Sigmoid colon (tissue), 4 donors: ENCODE measurements around the gene COL5A1.

ENCODE experiments used
- EP300 ChIP-seq, 4 donors: sonication (generic); formaldehyde crosslinking; IDR thresholded peaks; one replicate each; pipeline ENCODE4 v1.6.1; 2017; ENCODE audit warnings: antibody characterized with exemption in 4 of 4
- TF ChIP-seq, protein P1 (sequence below), 4 experiments: fragments of 450-650 bp in 3 of 4; fragments of 200-600 bp in 1 of 4; IDR thresholded peaks; one replicate each; pipeline ENCODE4 v1.5.1; 2016 to 2019; ENCODE audit warnings: antibody characterized with exemption in 4 of 4, mild to moderate bottlenecking in 3 of 4, moderate library complexity in 2 of 4

DNA sequence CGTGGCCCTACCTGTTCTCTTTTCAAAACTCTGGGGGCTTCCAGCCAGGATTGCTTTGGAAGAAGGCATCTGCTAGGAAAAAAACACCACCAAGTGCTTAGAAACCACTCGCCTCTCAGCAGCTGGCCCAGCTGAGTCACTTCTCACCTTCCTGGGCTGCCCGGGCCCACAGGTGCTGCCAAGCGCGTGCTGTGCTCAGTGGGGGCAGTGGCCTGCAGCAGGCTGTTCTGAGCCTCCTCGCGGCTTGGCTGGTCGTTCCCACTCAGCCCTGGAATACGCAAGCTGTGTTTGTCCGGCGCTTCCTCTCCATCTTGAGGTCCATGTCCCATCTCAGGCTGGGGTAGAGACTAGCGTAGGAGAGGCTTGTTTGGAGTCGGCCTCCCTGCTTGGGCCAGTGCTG is 136.6 kb downstream of the COL5A1 start:
- TF ChIP-seq, protein P1, sequence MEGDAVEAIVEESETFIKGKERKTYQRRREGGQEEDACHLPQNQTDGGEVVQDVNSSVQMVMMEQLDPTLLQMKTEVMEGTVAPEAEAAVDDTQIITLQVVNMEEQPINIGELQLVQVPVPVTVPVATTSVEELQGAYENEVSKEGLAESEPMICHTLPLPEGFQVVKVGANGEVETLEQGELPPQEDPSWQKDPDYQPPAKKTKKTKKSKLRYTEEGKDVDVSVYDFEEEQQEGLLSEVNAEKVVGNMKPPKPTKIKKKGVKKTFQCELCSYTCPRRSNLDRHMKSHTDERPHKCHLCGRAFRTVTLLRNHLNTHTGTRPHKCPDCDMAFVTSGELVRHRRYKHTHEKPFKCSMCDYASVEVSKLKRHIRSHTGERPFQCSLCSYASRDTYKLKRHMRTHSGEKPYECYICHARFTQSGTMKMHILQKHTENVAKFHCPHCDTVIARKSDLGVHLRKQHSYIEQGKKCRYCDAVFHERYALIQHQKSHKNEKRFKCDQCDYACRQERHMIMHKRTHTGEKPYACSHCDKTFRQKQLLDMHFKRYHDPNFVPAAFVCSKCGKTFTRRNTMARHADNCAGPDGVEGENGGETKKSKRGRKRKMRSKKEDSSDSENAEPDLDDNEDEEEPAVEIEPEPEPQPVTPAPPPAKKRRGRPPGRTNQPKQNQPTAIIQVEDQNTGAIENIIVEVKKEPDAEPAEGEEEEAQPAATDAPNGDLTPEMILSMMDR (IDR thresholded peaks at IDR 0.05), result no peak
- TF ChIP-seq EP300 (IDR thresholded peaks at IDR 0.05), result no peak
